Mesendoderm (in vitro differentiated cells): ENCODE results near the gene COQ7.
A peak's percentile ranks its signal among the peaks of the same experiment; 100 is the strongest.

Experiments used
- DNase-seq: peaks from one replicate; pipeline ENCODE4 v3.0.0; 2013
- H2AK5ac ChIP-seq: 2 replicates; pipeline ENCODE4 v1.6.1; 2013; ENCODE audit warnings: low read length, inconsistent platforms
- H2BK120ac ChIP-seq: 2 replicates; pipeline ENCODE4 v1.6.1; 2013; ENCODE audit warnings: low read depth, mild to moderate bottlenecking, low read length, moderate library complexity, mixed read lengths
- H2BK15ac ChIP-seq: replicated peaks from 2 replicates; pipeline ENCODE4 v1.6.1; 2013; ENCODE audit warnings: low read depth, mild to moderate bottlenecking, moderate library complexity
- H2BK5ac ChIP-seq: 2 replicates; pipeline ENCODE4 v1.6.1; 2013; ENCODE audit warnings: low read length, inconsistent platforms
- H3K18ac ChIP-seq: 2 replicates; pipeline ENCODE4 v1.6.1; 2013; ENCODE audit warnings: mild to moderate bottlenecking, low read length, mixed read lengths
- H3K23ac ChIP-seq: one replicate; pipeline ENCODE4 v1.6.1; 2013; ENCODE audit warnings: low read length
- H3K27ac ChIP-seq: 2 replicates; pipeline ENCODE4 v1.5.1; 2013; ENCODE audit warnings: low read depth, mild to moderate bottlenecking, inconsistent platforms, low read length, moderate library complexity
- H3K27me3 ChIP-seq: 2 replicates; pipeline ENCODE4 v1.6.1; 2013; ENCODE audit warnings: low read length, control low read depth, mild to moderate bottlenecking, inconsistent platforms; ENCODE audit not compliant: insufficient read depth, poor library complexity
- H3K36me3 ChIP-seq: 2 replicates; pipeline ENCODE4 v1.6.1; 2013; ENCODE audit warnings: low read length, inconsistent platforms; ENCODE audit not compliant: control insufficient read depth, insufficient read depth
- H3K4ac ChIP-seq: one replicate; pipeline ENCODE4 v1.6.1; 2013; ENCODE audit warnings: low read depth, mild to moderate bottlenecking, low read length, moderate library complexity
- H3K4me1 ChIP-seq: 2 replicates; pipeline ENCODE4 v1.6.1; 2013; ENCODE audit warnings: low read depth, low read length, inconsistent platforms; ENCODE audit not compliant: control insufficient read depth
- H3K4me2 ChIP-seq: 2 replicates; pipeline ENCODE4 v1.6.1; 2013; ENCODE audit warnings: low read length
- H3K4me3 ChIP-seq: 2 replicates; pipeline ENCODE4 v1.5.1; 2013; ENCODE audit warnings: mild to moderate bottlenecking, low read length
- H3K56ac ChIP-seq: one replicate; pipeline ENCODE4 v1.6.1; 2013; ENCODE audit warnings: low read length
- H3K79me1 ChIP-seq: 2 replicates; pipeline ENCODE4 v1.6.1; 2013; ENCODE audit warnings: low read length, inconsistent platforms
- H3K79me2 ChIP-seq: 2 replicates; pipeline ENCODE4 v1.6.1; 2013; ENCODE audit warnings: mild to moderate bottlenecking, low read length; ENCODE audit not compliant: control insufficient read depth, insufficient read depth
- H3K9ac ChIP-seq: 2 replicates; pipeline ENCODE4 v1.6.1; 2013; ENCODE audit warnings: low read length, inconsistent platforms
- H4K5ac ChIP-seq: one replicate; pipeline ENCODE4 v1.6.1; 2013; ENCODE audit warnings: low read length
- H4K8ac ChIP-seq: one replicate; pipeline ENCODE4 v1.6.1; 2013; ENCODE audit warnings: low read depth, mild to moderate bottlenecking, control low read depth, low read length, moderate library complexity
- WGBS: extraction: QIAGEN DNeasy Blood & Tissue Kit; methylation state at CpG from one replicate; pipeline ENCODE4 v1.1.7; 2013; ENCODE audit warnings: low lambda C conversion rate, missing lambda C conversion rate; ENCODE audit not compliant: insufficient coverage; ENCODE audit errors: extremely low coverage; 5-methylcytosine and 5-hydroxymethylcytosine counted together

Gene COQ7

DNA sequence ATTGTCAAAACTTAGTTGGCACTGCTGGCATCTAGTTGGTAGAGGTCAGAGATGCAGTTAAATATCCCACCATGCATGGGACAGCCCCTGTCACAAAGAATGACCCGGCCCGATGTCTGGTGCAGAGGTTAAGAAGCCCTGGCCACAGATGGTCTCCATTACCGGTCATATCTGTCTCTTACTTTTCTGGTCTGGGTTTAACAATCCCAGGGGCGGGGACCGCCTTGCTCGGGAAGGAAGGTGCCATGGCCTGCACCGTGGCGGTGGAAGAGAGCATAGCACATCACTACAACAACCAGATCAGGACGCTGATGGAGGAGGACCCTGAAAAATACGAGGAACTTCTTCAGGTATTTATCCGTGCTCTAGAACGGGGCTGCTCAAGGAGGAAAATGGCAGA, 8.1 kb downstream of the COQ7 start:
- Histone ChIP-seq H3K56ac (no peak overlapping the region), H3K36me3 (no peaks in the 10 kb centered on the region)

DNA sequence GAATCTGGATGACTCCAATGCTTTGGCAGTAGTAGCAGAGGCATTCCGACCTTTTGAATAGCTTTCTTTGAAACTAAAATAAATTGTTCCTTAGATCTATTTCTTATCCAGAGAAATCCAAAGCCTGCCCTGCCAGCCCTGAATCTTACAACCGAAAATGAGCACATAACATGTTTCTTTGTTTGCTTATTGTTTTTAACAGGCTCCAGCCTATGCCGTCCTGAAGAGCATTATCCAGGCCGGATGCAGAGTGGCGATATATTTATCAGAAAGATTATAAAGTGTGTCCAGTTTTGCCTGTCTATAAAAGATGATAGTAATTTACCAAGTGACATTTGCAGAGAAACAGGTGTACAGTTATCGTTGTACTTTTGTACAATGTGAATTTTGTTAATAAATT, 10.5 kb downstream of the COQ7 start:
- H3K36me3 ChIP-seq: no peaks in the 10 kb centered on the region

More for the DNA sequence above, 8.1 kb downstream of the COQ7 start:
- Histone ChIP-seq H2BK5ac (no peak overlapping the region), H3K27me3 (no peaks in the 10 kb centered on the region), H4K5ac (no peak overlapping the region), H3K4ac (no peak overlapping the region), H3K4me3 (no peak overlapping the region), H3K23ac (no peak overlapping the region), H2BK15ac (no peak overlapping the region), H2AK5ac (no peak overlapping the region), H2BK120ac (no peak overlapping the region), H3K9ac (no peak overlapping the region), H3K4me2 (no peak overlapping the region), H3K4me1 (no peaks in the 10 kb centered on the region), H3K27ac (no peak overlapping the region), H3K18ac (no peak overlapping the region), H3K79me1 (no peaks in the 10 kb centered on the region), H4K8ac (no peak overlapping the region), H3K79me2 (no peaks in the 10 kb centered on the region)
- DNase-seq: no peak
- no CpG with 5 or more reads among the region's 12 CpGs for WGBS

DNA sequence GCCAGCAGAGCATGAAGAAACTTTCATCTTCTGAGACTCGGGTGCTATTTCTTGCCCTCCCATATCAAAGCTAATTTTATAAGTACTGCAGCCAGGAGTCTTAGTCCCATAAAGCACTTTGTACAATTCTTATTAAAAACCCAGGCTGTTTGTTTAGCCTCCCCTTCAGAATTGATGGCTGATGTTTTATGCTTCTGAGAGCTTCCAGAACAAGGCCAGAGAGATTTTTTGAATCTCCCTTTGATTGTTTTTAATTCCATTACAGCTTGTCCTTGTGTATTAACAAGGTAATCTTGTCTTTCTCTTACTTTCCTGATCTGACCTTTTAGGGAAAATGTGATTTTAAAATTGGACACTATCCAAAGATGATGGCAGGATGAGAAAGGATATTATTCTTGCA, 16.3 kb downstream of the COQ7 start:
- Histone ChIP-seq H3K36me3 (no peaks in the 10 kb centered on the region), H3K18ac (no peak overlapping the region), H3K4me2 (no peak overlapping the region), H3K79me2 (no peaks in the 10 kb centered on the region), H3K4me3 (no peak overlapping the region), H3K4ac (no peak overlapping the region), H2BK15ac (no peak overlapping the region), H2AK5ac (no peak overlapping the region), H2BK120ac (no peak overlapping the region), H3K4me1 (no peaks in the 10 kb centered on the region), H3K9ac (no peak overlapping the region), H2BK5ac (no peak overlapping the region), H3K27me3 (no peaks in the 10 kb centered on the region), H3K79me1 (no peaks in the 10 kb centered on the region), H4K5ac (no peak overlapping the region), H4K8ac (no peak overlapping the region), H3K23ac (no peak overlapping the region), H3K56ac (no peak overlapping the region), H3K27ac (no peak overlapping the region)
- DNase-seq: no peak
- no CpG with 5 or more reads among the region's 1 CpG for WGBS

More for the DNA sequence above, 10.5 kb downstream of the COQ7 start:
- Histone ChIP-seq H3K23ac (no peak overlapping the region), H4K5ac (no peak overlapping the region), H2BK15ac (no peak overlapping the region), H3K4ac (no peak overlapping the region), H3K4me3 (no peak overlapping the region), H3K4me2 (no peak overlapping the region), H2BK5ac (no peak overlapping the region), H3K56ac (no peak overlapping the region), H2BK120ac (no peak overlapping the region), H3K79me1 (no peaks in the 10 kb centered on the region), H3K79me2 (no peaks in the 10 kb centered on the region), H3K9ac (no peak overlapping the region), H3K27me3 (no peaks in the 10 kb centered on the region), H4K8ac (no peak overlapping the region), H2AK5ac (no peak overlapping the region), H3K18ac (no peak overlapping the region), H3K4me1 (no peaks in the 10 kb centered on the region), H3K27ac (no peak overlapping the region)
- 100% methylated on average over 1 of the region's 6 CpGs for WGBS
- DNase-seq: no peak

DNA sequence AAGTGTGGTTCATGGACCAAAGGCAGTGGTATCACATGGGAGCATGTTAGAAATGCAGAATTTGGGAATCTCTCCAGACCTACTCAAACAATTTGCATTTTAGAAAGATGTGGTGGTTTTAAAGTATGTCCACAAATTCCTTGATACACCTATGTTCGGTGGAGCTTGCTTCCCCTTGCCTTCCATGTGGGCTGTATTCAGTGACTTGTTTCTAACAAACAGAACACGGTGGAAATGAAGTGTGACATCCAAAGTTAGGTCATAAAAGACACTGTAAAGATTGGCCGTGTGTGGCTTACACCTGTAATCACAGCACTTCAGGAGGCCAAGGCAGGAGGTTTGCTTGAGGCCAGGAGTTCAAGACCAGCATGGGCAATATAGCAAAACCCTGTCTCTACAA, 16.7 kb downstream of the COQ7 start:
- Histone ChIP-seq H3K79me1 (no peaks in the 10 kb centered on the region), H3K18ac (no peak overlapping the region), H3K4me2 (no peak overlapping the region), H2BK15ac (no peak overlapping the region), H2BK120ac (no peak overlapping the region), H3K9ac (no peak overlapping the region), H3K23ac (no peak overlapping the region), H4K5ac (no peak overlapping the region), H3K4me3 (no peak overlapping the region), H4K8ac (no peak overlapping the region), H3K79me2 (no peaks in the 10 kb centered on the region), H3K27ac (no peak overlapping the region), H2AK5ac (no peak overlapping the region), H3K27me3 (no peaks in the 10 kb centered on the region), H2BK5ac (no peak overlapping the region), H3K56ac (no peak overlapping the region), H3K4ac (no peak overlapping the region), H3K36me3 (no peaks in the 10 kb centered on the region), H3K4me1 (no peaks in the 10 kb centered on the region)
- WGBS: no CpG with 5 or more reads among the region's 3 CpGs
- no peak for DNase-seq

DNA sequence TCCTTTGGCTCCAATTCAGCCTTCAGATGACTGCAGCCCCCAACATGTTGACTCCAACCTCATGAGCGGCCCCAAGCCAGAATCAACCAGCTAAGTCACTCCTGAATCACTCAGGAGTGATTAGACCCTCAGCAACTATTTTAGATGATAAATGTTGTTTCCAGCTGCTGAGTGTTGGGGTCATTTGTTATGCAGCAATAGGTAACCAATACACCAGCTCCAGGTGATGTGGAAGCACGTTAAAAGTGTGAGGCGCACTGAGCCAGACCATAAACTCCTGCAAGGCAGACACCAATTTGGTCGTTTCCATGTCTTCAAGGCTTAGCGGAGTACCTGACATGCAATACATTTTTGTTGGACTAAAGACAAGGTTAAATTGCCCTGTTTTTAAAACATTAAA, 17.5 kb downstream of the COQ7 start:
- H4K5ac ChIP-seq: no peak overlapping the region
- no peak overlapping the region for H2BK15ac ChIP-seq
- H3K9ac ChIP-seq: no peak overlapping the region
- WGBS: no CpG with 5 or more reads among the region's 5 CpGs
- no peak overlapping the region for H2AK5ac ChIP-seq
- DNase-seq: no peak
- no peaks in the 10 kb centered on the region for H3K79me1 ChIP-seq
- H3K27ac ChIP-seq: no peak overlapping the region
- no peak overlapping the region for H2BK5ac ChIP-seq
- no peaks in the 10 kb centered on the region for H3K27me3 ChIP-seq
- H3K36me3 ChIP-seq: no peaks in the 10 kb centered on the region
- no peak overlapping the region for H3K4ac ChIP-seq
- H2BK120ac ChIP-seq: no peak overlapping the region
- no peaks in the 10 kb centered on the region for H3K79me2 ChIP-seq
- H3K4me2 ChIP-seq: no peak overlapping the region
- no peaks in the 10 kb centered on the region for H3K4me1 ChIP-seq
- no peak overlapping the region for H4K8ac ChIP-seq
- H3K56ac ChIP-seq: no peak overlapping the region
- no peak overlapping the region for H3K23ac ChIP-seq
- no peak overlapping the region for H3K4me3 ChIP-seq
- H3K18ac ChIP-seq: no peak overlapping the region

DNA sequence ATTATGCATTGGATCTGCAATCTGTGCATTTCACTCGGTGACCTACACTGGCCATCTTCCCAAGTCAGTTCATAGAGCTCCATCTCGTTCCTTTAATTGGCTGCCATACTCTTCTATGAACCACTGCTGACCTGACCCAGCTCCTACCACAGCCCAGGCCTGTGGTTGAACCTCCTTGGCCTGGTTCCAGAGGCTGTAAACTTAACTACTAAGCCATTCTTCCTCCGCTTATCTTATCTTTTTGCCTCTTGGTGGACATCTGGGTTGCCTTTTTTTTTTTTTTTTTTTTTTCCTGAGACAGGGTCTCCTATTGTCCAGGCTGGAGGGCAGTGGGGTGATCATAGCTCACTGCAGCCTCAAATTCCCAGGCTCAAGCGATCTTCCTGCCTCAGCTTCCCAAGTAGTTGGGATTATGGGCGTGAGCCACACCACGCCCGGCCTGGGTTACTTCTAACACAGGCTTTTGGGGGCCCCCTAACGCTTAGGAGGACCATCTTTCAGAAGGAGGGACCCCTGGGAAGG, 18.3 kb downstream of the COQ7 start:
- Histone ChIP-seq H3K9ac (no peak overlapping the region), H2BK120ac (no peak overlapping the region), H2AK5ac (no peak overlapping the region), H3K4me3 (no peak overlapping the region), H3K27me3 (no peaks in the 10 kb centered on the region), H3K4ac (no peak overlapping the region), H2BK5ac (no peak overlapping the region), H3K23ac (no peak overlapping the region), H3K56ac (no peak overlapping the region), H3K4me1 (no peaks in the 10 kb centered on the region), H3K27ac (no peak overlapping the region), H3K36me3 (no peaks in the 10 kb centered on the region), H3K79me2 (no peaks in the 10 kb centered on the region), H3K18ac (no peak overlapping the region), H2BK15ac (no peak overlapping the region), H3K4me2 (no peak overlapping the region), H3K79me1 (no peaks in the 10 kb centered on the region), H4K5ac (no peak overlapping the region), H4K8ac (no peak overlapping the region)
- peak; percentile 29 for DNase-seq
- no CpG with 5 or more reads among the region's 8 CpGs for WGBS
